Measurements from ENCODE around the gene VNN1. TPM values are rescaled to one million over a fixed set of nuclear protein-coding genes. Genes with fewer than 3 reads are reported as not detected.

VNN1 gene
- total RNA-seq, 1 experiment from 2014 or later = 1.6 TPM

DNA sequence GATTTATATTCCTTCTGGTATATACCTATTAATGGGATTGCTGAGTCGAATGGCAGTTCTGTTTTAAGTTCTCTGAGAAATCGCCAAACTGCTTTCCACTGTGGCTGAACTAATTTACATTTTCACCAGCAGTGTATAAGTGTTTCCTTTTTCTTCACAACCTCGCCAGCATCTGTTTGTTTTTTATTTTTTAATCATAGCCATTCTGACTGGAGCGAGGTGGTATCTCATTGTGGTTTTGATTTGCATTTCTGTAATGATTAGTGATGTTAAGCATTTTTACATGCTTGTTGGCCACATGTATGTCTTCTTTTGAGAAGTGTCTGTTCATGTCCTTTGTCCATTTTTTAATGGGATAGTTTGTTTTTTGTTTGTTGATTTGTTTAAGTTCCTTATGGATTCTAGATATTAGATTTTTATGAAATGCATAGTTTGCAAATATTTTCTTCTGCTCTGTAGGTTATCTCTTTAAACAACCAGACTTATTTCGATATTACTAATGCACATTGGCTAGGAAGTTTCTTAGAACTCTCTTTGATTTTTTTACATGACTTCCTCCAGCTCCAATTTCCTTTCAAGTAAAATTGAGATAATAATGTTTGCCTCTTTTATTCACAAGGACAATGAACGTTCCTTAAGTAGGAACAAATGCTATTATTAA lies 12.2 kb upstream of the VNN1 start:
- Histone ChIP-seq H3K36me3 (ENCODE audit: low read depth) (no peaks in the 10 kb centered on the region), H3K4me2 (no peak overlapping the region), H3K9me3 (ENCODE audit: insufficient read depth, low read depth) (no peaks in the 10 kb centered on the region), H3K27ac (no peak overlapping the region), H3K27me3 (ENCODE audit: insufficient read depth, low read depth) (no peaks in the 10 kb centered on the region), H4K20me1 (ENCODE audit: insufficient read depth) (no peaks in the 10 kb centered on the region), H3K79me2 (ENCODE audit: low read depth) (no peaks in the 10 kb centered on the region), H3K4me1 (replicated peaks; ENCODE audit: insufficient read depth) (peaks cover 12% of the 10 kb centered on the region), H3F3A (ENCODE audit: insufficient read depth, low read depth) (no peaks in the 10 kb centered on the region), H3K9me2 (ENCODE audit: insufficient read depth) (no peaks in the 10 kb centered on the region), H2AFZ (no peak overlapping the region), H3K4me3 (no peak overlapping the region)
- no peak for DNase-seq
- no TSS peak for BruUV-seq (replicated peaks)
- ChIA-PET POLR2A (ENCODE audit: unreplicated experiment) (no interaction called here), CTCF (no interaction called here)
- intact Hi-C loops (cut with micrococcal nuclease; ENCODE audit: unreplicated experiment) = no loop called here
- TF ChIP-seq, protein P1, sequence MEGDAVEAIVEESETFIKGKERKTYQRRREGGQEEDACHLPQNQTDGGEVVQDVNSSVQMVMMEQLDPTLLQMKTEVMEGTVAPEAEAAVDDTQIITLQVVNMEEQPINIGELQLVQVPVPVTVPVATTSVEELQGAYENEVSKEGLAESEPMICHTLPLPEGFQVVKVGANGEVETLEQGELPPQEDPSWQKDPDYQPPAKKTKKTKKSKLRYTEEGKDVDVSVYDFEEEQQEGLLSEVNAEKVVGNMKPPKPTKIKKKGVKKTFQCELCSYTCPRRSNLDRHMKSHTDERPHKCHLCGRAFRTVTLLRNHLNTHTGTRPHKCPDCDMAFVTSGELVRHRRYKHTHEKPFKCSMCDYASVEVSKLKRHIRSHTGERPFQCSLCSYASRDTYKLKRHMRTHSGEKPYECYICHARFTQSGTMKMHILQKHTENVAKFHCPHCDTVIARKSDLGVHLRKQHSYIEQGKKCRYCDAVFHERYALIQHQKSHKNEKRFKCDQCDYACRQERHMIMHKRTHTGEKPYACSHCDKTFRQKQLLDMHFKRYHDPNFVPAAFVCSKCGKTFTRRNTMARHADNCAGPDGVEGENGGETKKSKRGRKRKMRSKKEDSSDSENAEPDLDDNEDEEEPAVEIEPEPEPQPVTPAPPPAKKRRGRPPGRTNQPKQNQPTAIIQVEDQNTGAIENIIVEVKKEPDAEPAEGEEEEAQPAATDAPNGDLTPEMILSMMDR (conservative IDR thresholded peaks at IDR 0.05) = no peak
- TF ChIP-seq EZH2 (IDR thresholded peaks at IDR 0.05; ENCODE audit: low read depth) = no peak

DNA sequence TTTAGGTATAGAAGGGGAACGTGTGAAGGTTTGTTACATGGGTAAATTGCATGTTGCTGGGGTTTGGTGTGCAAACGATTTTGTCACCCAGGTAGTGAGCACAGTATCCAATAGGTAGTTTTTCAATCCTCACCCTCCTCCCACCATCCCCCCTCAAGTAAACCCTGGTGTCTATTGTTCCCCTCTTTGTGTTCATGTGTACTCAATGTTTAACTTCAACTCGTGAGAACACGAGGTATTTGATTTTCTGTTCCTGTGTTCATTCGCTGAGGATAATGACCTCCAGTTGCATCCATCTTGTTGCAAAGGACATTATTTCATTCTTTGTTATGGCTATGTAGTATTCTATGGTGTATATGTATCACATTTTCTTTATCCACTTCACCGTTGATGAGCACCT lies 11.6 kb upstream of the VNN1 start:
- ChIA-PET POLR2A (ENCODE audit: unreplicated experiment) (no interaction called here), CTCF (no interaction called here)
- Histone ChIP-seq H2AFZ (no peak overlapping the region), H3F3A (ENCODE audit: insufficient read depth, low read depth) (no peaks in the 10 kb centered on the region), H3K27me3 (ENCODE audit: insufficient read depth, low read depth) (no peaks in the 10 kb centered on the region), H3K4me2 (no peak overlapping the region), H3K79me2 (ENCODE audit: low read depth) (no peaks in the 10 kb centered on the region), H3K27ac (no peak overlapping the region), H3K4me3 (no peak overlapping the region), H3K9me2 (ENCODE audit: insufficient read depth) (no peaks in the 10 kb centered on the region), H3K4me1 (replicated peaks; ENCODE audit: insufficient read depth) (peaks cover 6% of the 10 kb centered on the region; the same call in 1 of the 2 replicates), H4K20me1 (ENCODE audit: insufficient read depth) (no peaks in the 10 kb centered on the region), H3K9me3 (ENCODE audit: insufficient read depth, low read depth) (no peaks in the 10 kb centered on the region), H3K36me3 (ENCODE audit: low read depth) (no peaks in the 10 kb centered on the region)
- DNase-seq = no peak
- no TSS peak for BruUV-seq (replicated peaks)
- intact Hi-C loops (cut with micrococcal nuclease; ENCODE audit: unreplicated experiment) = no loop called here
- TF ChIP-seq, protein P1 (conservative IDR thresholded peaks at IDR 0.05) = no peak
- TF ChIP-seq EZH2 (IDR thresholded peaks at IDR 0.05; ENCODE audit: low read depth) = no peak

DNA sequence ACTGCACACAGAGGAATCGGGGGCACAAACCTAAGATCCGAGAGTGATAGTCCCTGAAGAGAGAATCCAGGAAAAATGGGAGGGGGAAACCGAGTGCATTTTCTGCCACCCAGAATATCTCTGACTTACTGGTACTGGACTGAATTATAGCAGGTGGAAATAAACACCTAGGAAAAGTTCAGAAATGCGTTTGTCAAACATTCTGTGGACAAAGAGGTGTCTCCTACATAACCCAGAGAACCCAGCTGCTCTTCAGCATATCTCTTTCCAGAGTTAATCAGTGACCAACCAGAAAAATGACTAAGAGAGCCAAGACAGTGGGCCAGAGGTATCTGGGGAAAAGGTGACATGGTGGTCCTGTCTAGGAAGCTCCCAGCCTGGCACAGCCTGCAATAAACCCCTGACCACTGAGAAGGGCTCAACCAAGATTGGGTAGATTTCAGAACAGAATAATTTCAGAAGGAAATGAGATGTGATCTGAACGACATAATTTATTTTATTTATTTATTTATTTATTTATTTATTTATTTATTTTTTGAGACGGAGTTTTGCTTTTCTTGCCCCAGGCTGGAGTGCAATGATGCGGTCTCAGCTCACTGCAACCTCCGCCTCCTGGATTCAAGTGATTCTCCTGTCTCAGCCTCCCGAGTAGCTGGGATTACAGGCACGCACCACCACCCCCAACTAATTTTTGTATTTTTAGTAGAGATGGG lies 6.0 kb upstream of the VNN1 start:
- Histone ChIP-seq H3K79me2 (ENCODE audit: low read depth) (no peaks in the 10 kb centered on the region), H3K27ac (no peak overlapping the region), H3K27me3 (ENCODE audit: insufficient read depth, low read depth) (no peaks in the 10 kb centered on the region), H2AFZ (no peak overlapping the region), H3F3A (ENCODE audit: insufficient read depth, low read depth) (no peaks in the 10 kb centered on the region), H3K36me3 (ENCODE audit: low read depth) (no peaks in the 10 kb centered on the region), H4K20me1 (ENCODE audit: insufficient read depth) (no peaks in the 10 kb centered on the region), H3K4me1 (replicated peaks; ENCODE audit: insufficient read depth) (no peaks in the 10 kb centered on the region), H3K4me3 (no peak overlapping the region), H3K9me2 (ENCODE audit: insufficient read depth) (no peaks in the 10 kb centered on the region), H3K9me3 (ENCODE audit: insufficient read depth, low read depth) (no peaks in the 10 kb centered on the region), H3K4me2 (no peak overlapping the region)
- CTCF ChIA-PET = no interaction called here
- intact Hi-C loops (cut with micrococcal nuclease; ENCODE audit: unreplicated experiment) = no loop called here
- POLR2A ChIA-PET (ENCODE audit: unreplicated experiment) = no interaction called here
- no peak for TF ChIP-seq EZH2 (IDR thresholded peaks at IDR 0.05; ENCODE audit: low read depth)
- TF ChIP-seq, protein P1 (conservative IDR thresholded peaks at IDR 0.05) = no peak
- DNase-seq = no peak
- BruUV-seq (replicated peaks) = no TSS peak
